Uterus (tissue), 4 donors: Measurements from ENCODE around the gene PPP2R5E. TPM values are rescaled to one million over a fixed set of nuclear protein-coding genes. Genes with fewer than 3 reads are reported as not detected.
"Not testable (repeated sequence)": the region's sequence is repeated elsewhere in the genome, so short reads cannot be mapped to it uniquely, and the experiment has no call there.

Experiments used
- DNase-seq, 2 donors: peaks; one replicate each; pipeline ENCODE4 v3.0.0-alpha.2; 2019 to 2020
- H3K27ac ChIP-seq, 2 donors: fragments of 200-600 bp; sonication (generic); 1 replicate in 1 of 2; 2 replicates in 1 of 2; pipeline ENCODE4 v1.5.1; 2016 to 2018
- H3K27me3 ChIP-seq, 2 donors: fragments of 200-600 bp; sonication (generic); one replicate each; pipeline ENCODE4 v1.5.1; 2018 to 2019; ENCODE audit warnings: control low read depth in 1 of 2
- H3K36me3 ChIP-seq, 2 donors: fragments of 200-600 bp; sonication (generic); one replicate each; pipeline ENCODE4 v1.5.1; 2019; ENCODE audit warnings: control low read depth in 1 of 2
- H3K4me1 ChIP-seq, 2 donors: fragments of 200-600 bp; sonication (generic); one replicate each; pipeline ENCODE4 v1.5.1; 2018 to 2019; ENCODE audit warnings: control low read depth in 1 of 2
- H3K4me3 ChIP-seq, 2 donors: fragments of 200-600 bp; sonication (generic); 1 replicate in 1 of 2; 2 replicates in 1 of 2; pipeline ENCODE4 v1.5.1; 2018 to 2019; ENCODE audit warnings: mild to moderate bottlenecking in 1 of 2
- H3K9me3 ChIP-seq, 2 donors: fragments of 200-600 bp; sonication (generic); one replicate each; pipeline ENCODE4 v1.5.1; 2019; ENCODE audit warnings: control low read depth in 1 of 2
- POLR2A ChIP-seq, 2 donors: fragments of 450-650 bp; IDR thresholded peaks; one replicate each; pipeline ENCODE4 v1.6.1; 2016; ENCODE audit warnings: antibody characterized with exemption in 2 of 2, mild to moderate bottlenecking in 1 of 2, moderate library complexity in 1 of 2
- intact Hi-C: fragments of 100-400 bp; cut with DNase I; formaldehyde crosslinking; loops from one replicate; pipeline ENCODE4 v1.15.1; 2023; ENCODE audit warnings: low total_unique reads
- total RNA-seq, 4 donors: library from RNA; depleted of rRNA in 3 of 4; stranded (reverse); fragments of >200 nt in 3 of 4; gene quantifications; one replicate each; pipeline versions ENCODE4 v1.1.0 to v1.2.4, GENCODE V29; 2014 to 2023
- TF ChIP-seq, protein P1 (sequence below), 4 experiments: fragments of 200-600 bp in 2 of 4; fragments of 450-650 bp in 2 of 4; sonication (generic) in 2 of 4; IDR thresholded peaks; one replicate each; pipeline ENCODE4 v1.5.1; 2016 to 2019; ENCODE audit warnings: antibody characterized with exemption in 4 of 4, mild to moderate bottlenecking in 2 of 4, moderate library complexity in 1 of 4
- donor health status: DM: yes; HTN: yes; CAD: no.

Gene PPP2R5E
- total RNA-seq, 4 donors from 2014 or later: 20.0 to 62.0 (median 42.3) TPM

DNA sequence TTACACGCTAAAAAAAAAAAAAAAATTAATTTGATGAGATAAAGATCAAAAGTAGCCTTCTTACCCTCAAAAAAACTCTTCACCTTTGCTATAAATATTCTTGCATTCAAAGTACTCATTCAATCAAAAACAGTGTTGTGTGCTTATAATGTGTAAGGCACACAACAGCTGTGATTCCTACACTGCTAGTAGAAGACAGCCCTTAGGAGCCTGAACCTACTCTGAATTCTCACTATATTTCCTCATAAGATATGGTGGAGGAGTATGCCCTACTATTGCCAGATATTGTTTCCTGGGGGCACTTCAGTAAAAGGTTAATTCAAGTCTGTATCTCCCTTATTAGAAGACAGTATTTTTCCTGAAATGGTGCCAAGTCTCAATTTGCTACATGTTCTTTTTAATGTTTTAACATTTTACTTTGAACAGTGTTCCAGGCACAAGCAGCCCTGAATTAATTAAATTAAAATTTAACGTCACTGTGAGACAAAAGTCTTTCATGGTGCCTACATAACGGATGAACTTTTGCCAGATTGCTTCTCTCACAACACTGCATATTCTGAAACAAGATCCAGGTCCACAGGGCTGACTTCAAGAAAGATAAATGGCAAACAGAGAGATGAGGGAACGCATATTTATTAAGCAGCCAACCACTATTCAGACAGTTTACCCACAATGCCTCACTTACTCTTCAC is 19.3 kb downstream of the PPP2R5E start:
- no peak for DNase-seq
- no peak overlapping the region for H3K27ac ChIP-seq
- TF ChIP-seq, protein P1, sequence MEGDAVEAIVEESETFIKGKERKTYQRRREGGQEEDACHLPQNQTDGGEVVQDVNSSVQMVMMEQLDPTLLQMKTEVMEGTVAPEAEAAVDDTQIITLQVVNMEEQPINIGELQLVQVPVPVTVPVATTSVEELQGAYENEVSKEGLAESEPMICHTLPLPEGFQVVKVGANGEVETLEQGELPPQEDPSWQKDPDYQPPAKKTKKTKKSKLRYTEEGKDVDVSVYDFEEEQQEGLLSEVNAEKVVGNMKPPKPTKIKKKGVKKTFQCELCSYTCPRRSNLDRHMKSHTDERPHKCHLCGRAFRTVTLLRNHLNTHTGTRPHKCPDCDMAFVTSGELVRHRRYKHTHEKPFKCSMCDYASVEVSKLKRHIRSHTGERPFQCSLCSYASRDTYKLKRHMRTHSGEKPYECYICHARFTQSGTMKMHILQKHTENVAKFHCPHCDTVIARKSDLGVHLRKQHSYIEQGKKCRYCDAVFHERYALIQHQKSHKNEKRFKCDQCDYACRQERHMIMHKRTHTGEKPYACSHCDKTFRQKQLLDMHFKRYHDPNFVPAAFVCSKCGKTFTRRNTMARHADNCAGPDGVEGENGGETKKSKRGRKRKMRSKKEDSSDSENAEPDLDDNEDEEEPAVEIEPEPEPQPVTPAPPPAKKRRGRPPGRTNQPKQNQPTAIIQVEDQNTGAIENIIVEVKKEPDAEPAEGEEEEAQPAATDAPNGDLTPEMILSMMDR (IDR thresholded peaks at IDR 0.05): no peak
- TF ChIP-seq POLR2A (IDR thresholded peaks at IDR 0.05): no peak
- no peaks in the 10 kb centered on the region for H3K4me1 ChIP-seq
- H3K4me3 ChIP-seq: no peak overlapping the region
- no peaks in the 10 kb centered on the region for H3K9me3 ChIP-seq
- no peaks in the 10 kb centered on the region for H3K27me3 ChIP-seq
- H3K36me3 ChIP-seq: no peaks in the 10 kb centered on the region
- intact Hi-C loops: no loop called here

DNA sequence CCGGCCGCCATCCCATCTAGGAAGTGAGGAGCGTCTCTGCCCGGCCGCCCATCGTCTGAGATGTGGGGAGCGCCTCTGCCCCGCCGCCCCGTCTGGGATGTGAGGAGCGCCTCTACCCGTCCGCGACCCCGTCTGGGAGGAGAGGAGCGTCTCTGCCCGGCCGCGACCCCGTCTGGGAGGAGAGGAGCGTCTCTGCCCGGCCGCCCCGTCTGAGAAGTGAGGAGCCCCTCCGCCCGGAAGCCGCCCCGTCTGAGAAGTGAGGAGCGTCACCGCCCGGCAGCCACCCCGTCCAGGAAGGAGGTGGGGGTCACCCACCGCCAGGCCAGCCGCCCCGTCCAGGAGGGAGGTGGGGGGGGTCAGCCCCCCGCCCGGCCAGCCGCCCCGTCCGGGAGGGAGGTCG is 20.7 kb downstream of the PPP2R5E start:
- H3K27me3 ChIP-seq, intact Hi-C loops, H3K27ac ChIP-seq, H3K4me3 ChIP-seq, DNase-seq, H3K4me1 ChIP-seq, H3K36me3 ChIP-seq, H3K9me3 ChIP-seq: not testable (repeated sequence)

DNA sequence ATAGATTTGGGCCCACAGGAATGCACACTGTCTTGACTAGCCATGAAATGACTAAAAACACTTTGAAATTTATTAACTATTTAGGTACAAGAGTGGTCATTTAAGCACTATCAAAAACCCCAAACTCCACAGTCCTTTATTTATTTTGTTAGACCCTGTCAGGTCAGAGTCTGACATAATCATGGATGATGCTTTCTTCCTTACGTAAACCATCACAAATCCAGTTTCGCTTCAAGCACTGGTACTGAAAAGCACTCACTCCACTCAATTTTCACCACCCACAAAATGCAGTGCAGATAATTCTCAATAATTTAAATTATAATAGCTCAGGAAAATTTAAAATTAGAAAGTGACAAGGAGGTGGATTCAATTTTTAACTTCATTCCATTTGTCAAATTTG is 25.8 kb downstream of the PPP2R5E start:
- no peak for TF ChIP-seq POLR2A (IDR thresholded peaks at IDR 0.05)
- TF ChIP-seq, protein P1 (IDR thresholded peaks at IDR 0.05): no peak
- intact Hi-C loops: no loop called here

DNA sequence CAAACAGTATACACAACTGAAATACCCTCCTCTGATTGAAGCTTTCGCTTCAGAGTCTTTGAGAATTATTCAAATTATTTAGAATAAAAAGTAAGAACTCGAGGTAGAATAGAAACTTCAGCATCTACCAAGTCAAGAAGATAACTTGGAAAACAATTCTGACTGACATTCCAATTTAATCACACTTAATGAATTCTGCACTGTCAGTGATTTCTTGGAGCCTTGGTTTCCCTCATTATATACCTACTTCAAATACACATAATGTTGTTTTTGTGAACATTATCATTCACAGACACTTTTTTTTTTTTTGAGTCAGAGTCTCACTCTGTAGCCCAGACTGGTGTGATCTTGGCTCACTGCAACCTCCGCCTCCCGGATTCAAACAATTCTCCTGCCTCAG is 27.9 kb downstream of the PPP2R5E start:
- DNase-seq: no peak
- Histone ChIP-seq H3K27me3 (no peaks in the 10 kb centered on the region), H3K36me3 (no peaks in the 10 kb centered on the region), H3K4me1 (no peaks in the 10 kb centered on the region), H3K27ac (no peak overlapping the region), H3K9me3 (no peaks in the 10 kb centered on the region), H3K4me3 (no peak overlapping the region)
- intact Hi-C loops: no loop called here
- TF ChIP-seq POLR2A (IDR thresholded peaks at IDR 0.05): no peak
- TF ChIP-seq, protein P1 (IDR thresholded peaks at IDR 0.05): no peak

More for the DNA sequence above, 25.8 kb downstream of the PPP2R5E start:
- Histone ChIP-seq H3K4me3 (no peak overlapping the region), H3K27ac (no peak overlapping the region), H3K27me3 (no peaks in the 10 kb centered on the region), H3K36me3 (no peaks in the 10 kb centered on the region), H3K9me3 (no peaks in the 10 kb centered on the region), H3K4me1 (no peaks in the 10 kb centered on the region)
- no peak for DNase-seq

DNA sequence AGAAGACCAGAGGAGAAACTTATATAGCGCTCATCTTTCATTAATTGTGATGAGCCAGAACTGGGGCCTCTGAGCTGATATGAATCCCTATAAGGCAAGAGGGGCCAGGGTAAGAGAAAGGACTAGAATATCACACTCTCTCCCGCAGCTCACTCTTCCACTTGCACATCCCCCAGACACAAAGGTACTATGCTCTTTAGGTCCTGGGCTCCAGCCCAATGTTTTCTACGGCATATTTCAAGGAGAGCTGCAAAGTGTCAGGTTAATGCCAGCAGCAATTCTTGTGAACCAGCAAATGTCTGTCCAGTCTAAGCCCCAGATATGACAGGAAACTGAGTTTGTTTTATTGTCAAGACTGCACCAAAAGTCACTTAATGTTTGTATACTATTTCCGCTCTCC is 29.4 kb downstream of the PPP2R5E start:
- Histone ChIP-seq H3K27ac (no peak overlapping the region), H3K27me3 (no peaks in the 10 kb centered on the region), H3K4me1 (no peaks in the 10 kb centered on the region), H3K9me3 (no peaks in the 10 kb centered on the region), H3K4me3 (no peak overlapping the region), H3K36me3 (no peaks in the 10 kb centered on the region)
- DNase-seq: no peak
- intact Hi-C loops: no loop called here
- TF ChIP-seq, protein P1 (IDR thresholded peaks at IDR 0.05): no peak
- no peak for TF ChIP-seq POLR2A (IDR thresholded peaks at IDR 0.05)

DNA sequence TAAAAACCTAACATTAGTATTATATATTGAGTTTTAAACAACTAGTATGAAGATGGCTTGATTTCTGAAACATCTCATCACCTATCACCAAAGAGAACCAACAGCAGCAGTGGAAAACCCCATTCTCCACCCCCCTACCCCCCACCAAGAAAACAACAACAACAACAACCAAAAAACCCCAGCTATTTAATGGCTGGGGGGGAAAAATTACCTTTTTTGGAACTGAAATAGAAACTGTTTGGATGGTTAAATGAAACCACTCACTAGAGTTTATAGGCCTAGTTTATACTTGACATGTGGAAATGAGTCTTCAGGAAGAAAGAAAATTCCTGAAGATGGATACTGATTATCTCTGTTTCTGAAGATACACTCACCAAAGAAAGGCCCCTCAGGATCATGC is 30.3 kb downstream of the PPP2R5E start:
- DNase-seq: no peak
- intact Hi-C loops: no loop called here
- TF ChIP-seq, protein P1 (IDR thresholded peaks at IDR 0.05): no peak
- TF ChIP-seq POLR2A (IDR thresholded peaks at IDR 0.05): no peak
- Histone ChIP-seq H3K4me1 (no peaks in the 10 kb centered on the region), H3K27ac (no peak overlapping the region), H3K36me3 (no peaks in the 10 kb centered on the region), H3K9me3 (no peaks in the 10 kb centered on the region), H3K4me3 (no peak overlapping the region), H3K27me3 (no peaks in the 10 kb centered on the region)
